GM19455 (cell line): ENCODE results near the gene FARS2.

Source experiments
- ATAC-seq: cut with Tn5 transposase; IDR thresholded peaks from one replicate; pipeline ENCODE4 v1.9.1; 2021; ENCODE audit not compliant: unreplicated experiment

FARS2 gene

DNA sequence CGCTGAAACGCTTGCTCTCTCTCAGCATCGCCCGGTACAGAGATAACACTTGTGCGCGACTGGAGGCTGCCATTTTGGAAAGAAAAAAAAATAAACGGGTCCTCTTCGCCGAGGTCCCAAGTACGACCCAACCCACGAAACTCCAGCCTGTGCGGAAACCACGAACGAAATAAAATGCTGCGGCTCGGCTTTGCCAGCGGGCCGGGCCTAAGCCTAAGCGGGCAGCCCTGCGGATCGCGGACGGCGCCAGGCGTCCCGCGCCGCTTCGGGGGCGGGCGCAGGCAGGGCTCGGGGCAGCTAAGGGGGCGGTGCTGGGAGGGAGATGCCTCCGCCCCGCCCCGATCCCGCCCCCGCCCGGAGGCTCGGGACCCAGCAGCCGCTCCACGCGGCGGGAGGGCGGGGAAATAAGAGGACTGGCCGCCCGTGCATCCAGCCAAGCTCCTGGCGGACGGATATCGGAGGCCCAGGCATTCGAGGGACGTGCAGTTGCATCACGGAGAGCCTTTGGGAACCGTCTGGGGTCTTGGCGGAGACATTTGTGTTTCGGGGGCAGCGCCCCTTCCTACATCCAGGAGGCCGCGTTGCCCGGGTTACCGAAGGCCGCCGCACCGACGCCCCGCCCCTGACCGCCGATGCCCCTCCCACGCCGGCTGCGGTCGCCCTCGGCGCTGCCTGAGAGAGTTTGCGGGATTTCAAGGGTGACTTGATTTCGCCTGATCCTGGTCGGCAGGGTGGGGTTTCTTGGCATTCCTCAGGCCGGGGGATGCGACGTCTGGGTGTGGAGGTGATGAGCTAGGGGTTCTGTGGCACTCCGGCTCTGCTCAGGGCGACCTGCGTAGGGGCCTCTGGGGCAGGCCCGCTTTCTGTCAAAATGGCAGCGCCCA, at the start of gene FARS2, which contains the start of gene LYRM4:
Gene FARS2, plus strand, starts transcription at position 853 of the 884 bp plus-strand sequence.
Gene LYRM4, minus strand, starts transcription at position 290 of the 884 bp plus-strand sequence. Its CDS starts 217 bp downstream, at position 73.
- peak; percentile 77 for ATAC-seq

DNA sequence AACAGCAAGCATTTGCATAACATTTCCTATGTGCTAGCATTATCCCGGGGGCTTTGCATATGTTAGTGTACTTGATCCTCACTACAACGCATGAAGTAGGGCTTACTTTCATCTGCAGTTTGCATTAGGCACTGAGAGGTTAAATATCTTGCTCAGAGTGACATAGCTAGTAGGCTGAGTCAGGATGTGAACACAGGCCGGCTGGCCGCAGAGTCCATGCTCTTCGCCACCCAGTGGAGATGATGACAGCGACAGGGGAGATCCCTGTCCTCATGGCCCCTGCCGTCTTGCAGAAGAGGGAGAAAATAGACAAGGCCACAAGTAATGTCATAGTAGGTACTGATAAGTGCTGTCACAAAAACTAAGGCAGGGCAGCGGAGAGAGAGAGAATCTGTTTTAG, 47.5 kb upstream of the FARS2 start:
- ATAC-seq, result no peak

DNA sequence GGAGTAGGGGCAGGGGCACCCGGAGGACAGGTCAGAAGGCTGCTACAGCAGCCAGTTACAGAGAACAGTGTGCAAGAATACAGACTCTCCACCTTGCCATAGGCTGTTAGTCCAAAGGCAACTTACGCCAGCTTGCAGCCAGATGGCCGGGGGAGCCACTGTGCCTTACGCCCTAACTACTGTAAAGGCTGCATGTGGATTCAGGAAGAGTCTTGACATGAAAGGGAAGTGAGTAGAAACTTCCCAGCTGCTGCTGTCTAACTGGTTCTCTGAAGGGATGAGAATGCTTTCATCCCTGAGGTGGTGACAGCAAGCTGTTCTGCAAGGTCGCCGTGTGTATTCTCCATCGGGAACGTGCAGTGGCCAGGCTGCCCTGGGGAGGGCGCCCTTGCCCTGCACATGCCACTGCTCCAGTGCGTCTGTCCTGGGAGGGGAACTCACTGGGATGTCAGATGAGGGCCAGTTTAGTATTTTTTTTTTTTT, 46.7 kb upstream of the FARS2 start:
- no peak for ATAC-seq

DNA sequence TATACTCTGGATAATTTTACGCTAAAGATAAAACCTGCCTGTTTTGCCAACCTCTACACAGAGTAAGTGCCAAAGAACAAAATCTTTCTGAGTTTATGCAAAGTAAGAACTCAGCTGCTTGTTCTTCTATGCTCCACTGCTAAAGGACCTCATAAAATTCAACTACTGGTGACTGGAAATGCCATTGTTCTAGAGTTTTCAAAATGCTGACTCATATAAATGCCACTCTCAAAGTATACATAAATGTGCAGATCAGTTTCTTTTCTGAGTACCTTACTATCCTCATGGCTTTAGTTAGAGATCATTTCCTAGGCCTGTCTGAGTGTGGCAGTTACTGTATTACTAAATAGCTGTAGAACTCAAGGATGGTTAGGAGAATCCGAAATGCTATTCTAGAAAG, 46.2 kb upstream of the FARS2 start:
- no peak for ATAC-seq

DNA sequence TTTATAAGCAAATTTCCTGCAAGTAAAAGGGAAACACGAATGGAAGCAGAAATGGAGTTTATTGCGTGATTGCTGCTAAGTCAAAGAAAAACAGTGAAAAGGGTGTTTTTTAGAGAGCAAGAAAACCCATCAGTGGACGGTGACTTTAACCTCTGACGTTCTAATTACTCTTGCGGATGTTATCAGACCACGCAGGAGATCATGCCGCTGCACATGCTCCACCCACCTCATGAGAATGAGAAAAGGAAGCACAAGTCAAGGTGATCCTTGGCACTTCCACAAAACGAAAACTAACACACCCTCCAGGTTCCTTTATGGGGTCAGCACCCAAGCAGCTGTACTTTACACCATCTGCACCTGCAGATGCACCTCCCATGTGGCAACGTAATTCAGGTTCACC, 45.5 kb upstream of the FARS2 start:
- no peak for ATAC-seq

DNA sequence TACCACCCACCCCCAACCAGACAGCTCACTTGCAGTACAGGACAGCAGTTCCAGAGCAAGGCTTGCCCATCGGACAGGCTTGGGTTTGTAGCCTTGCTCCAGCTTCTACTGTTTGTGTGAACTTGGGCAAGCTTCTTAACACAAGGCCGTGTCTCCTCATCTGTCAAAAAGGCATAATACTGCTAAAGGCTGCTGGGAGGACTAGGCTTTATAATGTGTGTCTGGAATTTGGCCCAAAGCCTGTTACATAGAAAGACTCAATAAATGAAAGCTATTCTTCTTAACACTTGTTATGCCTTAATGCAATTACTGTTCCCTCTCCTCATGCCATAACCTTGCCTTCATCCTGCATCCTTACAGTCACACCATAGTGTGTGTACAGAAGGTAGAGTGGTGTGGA, 44.0 kb upstream of the FARS2 start:
- ATAC-seq, result no peak

DNA sequence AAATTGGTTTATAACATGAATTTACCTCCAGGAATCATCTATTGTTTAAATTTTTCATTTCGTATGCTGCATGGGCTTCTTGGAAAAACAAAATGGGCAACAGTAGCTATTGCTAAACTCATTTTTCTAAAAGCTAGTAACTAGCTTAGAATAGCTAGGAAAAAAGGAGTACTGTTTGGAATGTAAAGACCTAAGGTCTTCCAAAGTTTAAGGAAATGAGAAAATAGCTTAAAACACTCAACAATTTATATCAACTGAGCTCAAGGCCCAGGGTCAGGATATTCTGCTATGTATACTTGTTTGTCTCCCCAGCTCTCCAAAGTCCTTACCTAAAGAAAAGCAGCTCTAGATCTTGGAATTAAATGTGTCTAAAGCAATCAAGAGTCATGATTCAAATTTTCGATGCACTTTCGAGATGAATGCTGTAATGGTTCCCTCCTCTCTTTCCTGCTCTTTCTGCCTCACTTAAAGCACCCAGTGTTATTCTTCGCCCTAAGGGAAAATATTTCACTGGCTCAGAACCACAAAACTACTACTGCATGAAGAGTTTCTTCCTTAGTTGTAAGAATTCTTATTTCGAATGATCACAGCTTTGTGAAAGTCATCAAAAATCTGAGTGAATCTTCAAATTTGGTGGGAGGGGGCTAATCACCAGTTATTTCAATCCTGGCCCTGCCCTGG, 42.2 kb upstream of the FARS2 start:
- no peak for ATAC-seq

DNA sequence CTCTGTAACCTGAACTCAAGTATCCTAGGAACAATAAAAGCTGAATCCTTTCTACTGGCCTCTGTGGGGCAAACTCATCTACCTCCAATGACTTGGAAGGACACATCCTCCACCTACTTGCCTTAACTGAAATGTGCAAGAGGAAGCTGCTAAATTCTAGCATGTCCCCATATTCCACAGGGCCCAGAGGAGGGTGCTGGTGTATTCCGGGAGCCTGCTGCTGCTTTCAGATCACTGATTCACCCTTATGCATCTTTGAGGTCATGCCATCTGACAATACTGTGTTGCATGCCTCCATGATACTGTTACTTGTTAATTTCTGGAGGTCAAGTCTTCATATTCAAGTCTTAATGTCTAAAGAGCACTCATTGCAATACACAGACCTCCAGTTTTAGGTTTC, 40.9 kb upstream of the FARS2 start:
- no peak for ATAC-seq

DNA sequence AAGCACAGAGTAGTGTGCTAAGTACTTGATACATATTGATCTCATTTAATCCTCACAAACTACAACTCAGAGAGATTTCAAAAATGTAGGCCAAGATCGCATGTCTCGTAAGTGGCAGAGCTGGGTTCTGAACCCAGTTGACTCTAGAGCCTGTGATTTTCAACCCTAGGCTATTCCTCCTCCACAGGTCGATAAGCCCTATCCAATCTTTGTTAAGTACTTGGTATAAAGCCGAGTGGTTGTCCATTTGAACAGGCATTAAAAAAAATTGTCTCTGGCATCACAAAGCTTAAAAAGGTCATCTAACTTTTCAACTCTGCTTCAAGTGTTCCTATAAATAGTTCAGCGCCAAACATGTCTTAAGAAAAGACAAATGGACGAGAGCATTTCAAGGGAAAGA, 38.0 kb upstream of the FARS2 start:
- ATAC-seq, result no peak

DNA sequence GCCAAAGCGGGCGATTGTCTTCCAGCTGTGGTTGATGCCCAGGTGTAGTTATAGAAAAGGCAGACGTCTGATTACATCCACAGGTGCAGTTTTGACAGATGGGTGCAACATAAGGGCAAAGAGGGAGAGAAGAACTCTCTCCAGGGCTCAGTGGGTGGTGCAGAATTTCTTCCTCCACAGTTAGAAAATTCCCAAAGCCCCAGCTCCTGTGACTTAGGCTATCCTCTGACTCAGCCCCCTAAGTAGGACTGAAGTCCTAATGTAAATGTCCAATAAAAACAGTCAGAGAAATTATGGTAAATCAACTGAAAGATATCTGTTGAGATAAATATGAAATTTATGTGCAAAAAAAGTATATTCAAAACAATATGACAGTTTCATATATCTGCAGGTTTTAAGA, 32.0 kb upstream of the FARS2 start:
- no peak for ATAC-seq

DNA sequence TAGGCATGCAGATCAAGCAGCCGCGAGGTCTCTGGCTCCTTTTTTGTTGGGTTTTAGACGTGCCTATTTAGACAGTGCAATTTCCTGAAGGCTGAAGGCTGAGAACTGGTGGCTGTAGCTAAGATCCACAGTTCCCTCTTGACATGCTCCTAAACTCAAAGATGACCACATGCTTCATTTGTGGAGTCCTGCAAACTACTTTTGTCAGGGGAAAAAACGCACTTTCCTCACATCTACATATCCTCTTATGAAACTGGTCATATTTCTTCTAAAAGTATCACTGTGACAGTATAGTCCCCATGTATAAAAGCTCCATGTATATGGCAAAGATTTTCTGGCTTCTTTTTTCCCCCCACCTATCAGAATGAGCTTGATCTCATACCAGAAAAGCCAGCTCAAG, 31.2 kb upstream of the FARS2 start:
- no peak for ATAC-seq

DNA sequence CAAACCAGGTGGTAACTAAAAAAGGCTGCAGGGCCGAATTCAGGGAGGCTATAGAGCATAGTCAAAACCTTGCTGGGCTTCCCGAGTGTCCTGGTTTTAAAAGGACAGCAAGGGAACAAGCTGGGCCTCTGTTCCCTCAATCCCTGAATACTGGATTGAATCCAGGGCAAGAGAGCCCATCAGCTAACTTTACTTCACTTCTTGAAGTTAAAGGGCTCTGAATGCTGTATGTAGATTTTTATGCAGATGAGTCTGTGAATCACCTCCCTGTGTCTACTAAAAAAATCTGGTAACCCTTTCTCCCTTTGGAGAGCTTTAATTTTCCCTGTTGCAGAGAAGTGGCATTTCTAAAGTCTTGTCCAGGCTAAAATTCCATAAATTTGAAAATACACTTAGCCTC, 30.0 kb upstream of the FARS2 start:
- ATAC-seq, result no peak

DNA sequence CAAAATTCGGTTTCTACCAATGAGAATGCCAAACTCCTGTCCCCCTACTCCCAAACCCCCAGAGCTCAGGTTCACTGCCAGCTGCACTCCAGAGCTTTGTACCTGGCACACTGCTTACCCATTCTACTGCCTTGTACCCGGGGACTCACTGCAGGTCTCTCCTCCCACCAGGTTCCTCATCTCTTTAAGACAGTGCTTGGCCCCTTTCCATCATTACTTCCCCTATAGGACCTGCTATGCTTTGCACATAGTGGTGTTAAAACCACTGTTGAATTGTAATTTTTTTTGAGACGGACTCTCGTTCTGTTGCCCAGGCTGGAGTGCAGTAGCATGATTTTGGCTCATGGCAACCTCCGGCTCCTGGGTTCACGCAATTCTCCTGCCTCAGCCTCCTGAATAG, 26.4 kb upstream of the FARS2 start:
- ATAC-seq, result no peak

DNA sequence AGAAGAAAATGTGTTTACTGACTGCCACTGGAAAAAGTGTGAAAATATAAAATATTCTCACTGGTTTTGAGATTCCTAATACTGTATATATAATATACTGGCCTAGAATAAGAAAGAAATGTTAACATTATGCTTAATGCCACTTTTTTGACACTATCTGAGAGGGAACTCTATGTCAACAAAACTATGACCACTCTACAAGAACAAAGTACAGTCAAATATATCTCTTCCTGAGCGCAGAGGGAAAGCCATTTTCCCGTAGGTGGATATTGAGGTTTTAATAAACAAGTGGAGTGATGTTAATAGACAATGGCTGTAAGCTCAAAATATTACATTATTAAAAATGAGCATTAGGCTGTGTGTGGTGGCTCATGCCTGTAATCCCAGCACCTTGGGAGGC, 25.5 kb upstream of the FARS2 start:
- ATAC-seq, result no peak

DNA sequence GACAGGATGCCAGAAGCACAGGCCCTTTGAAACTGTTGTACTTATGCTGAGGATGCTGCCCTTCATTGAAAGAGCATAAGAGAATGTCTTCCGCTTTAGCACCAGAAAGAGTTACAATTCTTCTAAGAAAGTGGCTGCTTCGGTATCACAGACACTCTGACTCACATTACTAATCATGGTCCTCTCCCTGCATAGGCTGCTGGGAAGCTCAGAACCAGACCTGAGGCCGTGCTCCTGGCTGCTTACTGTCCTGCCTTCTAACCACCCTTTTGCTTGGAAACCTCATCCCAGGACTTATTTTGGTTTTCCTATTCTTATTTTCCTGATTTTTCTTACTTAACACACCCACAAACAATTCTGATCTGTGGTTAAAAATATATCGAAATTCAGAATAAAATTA, 23.5 kb upstream of the FARS2 start:
- no peak for ATAC-seq

DNA sequence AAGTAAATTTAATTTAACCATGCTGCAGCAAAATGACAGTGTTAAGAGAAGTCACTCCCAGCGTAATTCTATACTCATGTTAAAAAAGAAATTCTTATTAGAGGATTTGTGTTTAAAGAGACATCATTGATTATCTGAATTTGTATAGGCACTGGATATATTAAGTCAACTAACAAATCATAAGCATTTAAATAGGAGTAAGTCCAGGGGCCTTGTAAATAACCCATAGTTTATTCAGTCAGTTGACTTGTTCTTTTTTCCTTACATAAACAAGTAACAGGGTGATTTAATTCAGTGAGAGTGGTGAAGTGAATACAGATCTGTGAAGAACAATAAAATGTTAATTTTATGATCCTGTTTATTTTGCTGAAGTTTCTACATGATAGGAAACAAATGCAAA, 23.0 kb upstream of the FARS2 start:
- ATAC-seq, result no peak

DNA sequence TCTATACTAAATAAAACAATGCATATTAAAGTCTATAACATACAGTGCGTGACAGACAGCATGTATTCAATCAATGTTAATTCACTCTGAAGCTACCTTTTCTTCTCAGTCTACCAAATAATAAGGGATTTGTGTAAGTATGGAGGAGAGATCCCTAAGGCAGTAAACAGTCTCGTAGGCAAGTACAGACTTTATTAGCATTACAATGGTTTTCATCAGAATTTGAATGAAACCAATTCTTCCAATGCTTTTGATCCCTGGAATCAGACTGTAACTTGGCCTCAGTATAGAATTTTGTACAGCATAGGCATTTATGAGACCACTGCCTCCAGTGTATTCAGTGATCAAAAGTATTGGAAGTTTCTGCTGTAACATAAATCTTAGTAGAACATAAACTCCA, 20.1 kb upstream of the FARS2 start:
- no peak for ATAC-seq

DNA sequence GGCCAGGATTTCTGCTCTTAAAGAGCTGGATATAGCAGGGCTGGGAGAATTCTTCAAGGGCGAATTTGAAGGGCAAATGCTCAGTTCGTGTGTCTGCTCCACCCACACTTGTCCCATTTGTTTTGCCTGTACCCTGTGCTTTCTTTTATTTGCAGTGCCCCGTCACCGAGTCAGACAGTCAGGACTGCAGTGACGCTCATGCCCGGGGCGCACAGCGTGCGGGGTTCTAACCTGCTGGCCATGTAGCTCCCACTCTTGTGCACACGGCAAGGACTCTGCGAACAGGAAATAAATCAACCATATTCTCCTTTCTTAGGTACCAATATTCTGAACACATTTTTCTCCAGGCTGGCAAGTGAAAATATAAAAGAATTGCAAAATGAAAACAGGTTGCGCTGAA, 18.2 kb upstream of the FARS2 start:
- no peak for ATAC-seq

DNA sequence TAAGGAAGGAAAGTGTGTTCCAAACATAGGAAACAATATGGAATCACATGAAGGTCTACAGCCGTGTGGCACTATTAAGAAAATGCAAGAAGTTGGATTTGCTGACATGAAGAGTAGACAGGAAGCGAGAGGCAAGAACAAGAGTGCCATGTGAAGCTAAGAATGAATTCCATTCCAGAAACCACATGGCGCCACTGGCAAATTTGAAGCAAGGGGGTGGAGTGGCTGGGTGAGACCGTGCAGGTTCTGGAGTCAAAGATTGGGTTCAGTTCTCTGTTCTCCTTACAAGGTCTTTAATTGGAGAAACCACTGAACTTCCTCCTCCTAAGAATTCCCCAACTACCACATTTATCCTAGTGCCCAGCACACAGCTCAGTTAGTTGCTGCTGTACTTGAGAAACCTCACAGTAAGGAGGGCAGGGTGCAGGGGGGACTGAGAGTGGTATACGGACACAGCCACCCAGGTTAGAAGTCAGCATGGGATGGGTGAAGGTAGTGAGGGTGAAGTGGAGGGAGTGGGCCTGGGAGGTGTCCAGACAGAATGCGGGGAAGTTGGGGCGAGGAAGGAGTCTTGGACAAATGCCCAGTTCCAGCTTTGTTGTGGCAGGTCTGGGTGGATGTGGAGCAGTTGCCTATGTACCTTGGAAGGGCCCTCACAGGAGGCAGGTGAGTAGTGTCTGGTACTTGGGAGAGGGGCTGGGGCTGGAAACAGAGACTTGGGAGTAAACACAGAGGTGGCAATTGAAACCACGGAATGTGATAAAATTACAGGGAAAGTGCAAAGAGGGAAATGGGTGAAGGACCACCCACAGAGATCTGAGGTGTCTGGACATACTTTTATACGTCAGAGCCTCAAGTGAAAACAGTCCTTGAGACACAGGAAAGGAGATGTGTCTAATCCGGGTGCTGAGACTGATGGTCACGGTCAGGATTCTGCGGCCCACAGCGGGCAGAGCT, 14.9 kb upstream of the FARS2 start:
- no peak for ATAC-seq

DNA sequence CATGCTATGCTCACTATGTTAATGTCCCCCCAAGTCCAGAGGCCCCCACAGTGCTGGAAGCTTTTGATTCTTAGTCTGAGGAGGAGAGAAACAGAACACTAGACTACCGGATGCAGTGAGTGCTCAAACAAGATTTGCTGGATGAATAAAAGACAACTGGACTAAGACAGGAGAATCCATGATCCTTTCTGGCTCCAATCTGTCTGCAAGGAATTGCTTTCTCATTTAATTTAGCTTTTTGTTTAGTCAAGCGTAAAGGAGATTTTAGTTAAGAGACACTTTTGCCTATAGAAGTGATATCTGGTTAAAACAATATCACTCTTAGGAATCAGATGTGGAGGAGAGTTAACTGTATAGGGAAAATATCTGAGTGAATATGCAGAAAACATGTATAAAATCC, 14.1 kb upstream of the FARS2 start:
- no peak for ATAC-seq
